HG02610 (cell line): ENCODE results near the gene PALD1.

Experiments used
- ATAC-seq: cut with Tn5 transposase; IDR thresholded peaks from one replicate; pipeline ENCODE4 v1.9.1; 2021; ENCODE audit warnings: mild to moderate bottlenecking, moderate library complexity; ENCODE audit not compliant: unreplicated experiment

PALD1 gene

DNA sequence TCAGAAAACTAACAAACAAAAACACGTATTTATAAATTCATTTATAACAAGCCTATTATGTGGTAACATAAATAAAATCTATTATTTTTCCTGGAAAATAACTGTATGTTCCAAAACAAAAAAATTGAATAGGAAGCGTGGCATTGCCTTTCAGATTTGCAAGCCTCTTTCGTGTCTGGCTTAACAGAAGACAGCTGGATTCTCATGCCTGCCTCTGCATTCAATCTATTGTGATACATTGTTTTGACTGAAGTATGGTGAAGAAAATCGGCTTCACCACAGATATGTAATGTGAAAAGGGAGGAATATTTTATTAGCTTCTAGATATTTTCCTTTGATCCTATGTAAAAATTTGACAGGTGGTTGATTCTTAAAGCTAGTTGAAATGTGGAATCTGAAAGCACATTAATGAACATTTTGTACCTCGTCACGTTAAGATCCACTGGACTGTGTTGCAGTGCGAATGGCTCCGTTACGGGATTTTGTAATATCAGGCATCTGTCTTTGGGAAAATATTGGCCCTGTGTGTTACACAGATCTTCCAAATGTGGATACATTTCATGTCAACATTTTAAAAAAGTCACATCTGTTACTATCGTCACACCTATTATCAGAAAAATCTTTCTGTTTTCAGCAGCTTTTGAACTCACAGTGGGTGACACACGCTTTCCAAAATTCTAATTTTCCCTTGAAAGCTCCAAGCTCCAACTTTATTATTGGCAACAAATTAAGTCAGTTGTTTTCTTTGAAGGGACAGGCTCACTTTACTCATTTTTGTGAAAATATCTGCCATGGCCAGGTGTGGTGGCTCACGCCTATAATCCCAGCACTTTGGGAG lies 26.2 kb downstream of the PALD1 start:
- ATAC-seq, result no peak

DNA sequence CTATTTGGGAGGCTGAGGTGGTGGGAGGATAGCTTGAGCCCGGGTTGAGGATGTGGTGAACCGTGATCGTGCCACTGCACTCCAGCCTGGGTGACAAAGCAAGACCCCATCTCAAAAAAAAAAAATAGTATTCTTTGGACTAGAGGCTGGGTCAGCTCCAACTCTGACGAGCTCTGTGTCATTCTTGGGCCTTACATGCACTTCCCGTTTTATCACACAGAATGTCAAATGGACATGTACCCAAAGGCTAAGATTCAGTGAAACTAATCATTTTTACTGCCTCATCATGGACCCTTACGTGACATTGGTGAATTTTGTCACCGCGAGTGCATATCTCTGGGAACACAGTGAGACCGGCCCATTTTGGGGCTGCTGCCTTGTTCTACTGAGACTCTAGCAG lies 27.3 kb downstream of the PALD1 start:
- ATAC-seq, result no peak

DNA sequence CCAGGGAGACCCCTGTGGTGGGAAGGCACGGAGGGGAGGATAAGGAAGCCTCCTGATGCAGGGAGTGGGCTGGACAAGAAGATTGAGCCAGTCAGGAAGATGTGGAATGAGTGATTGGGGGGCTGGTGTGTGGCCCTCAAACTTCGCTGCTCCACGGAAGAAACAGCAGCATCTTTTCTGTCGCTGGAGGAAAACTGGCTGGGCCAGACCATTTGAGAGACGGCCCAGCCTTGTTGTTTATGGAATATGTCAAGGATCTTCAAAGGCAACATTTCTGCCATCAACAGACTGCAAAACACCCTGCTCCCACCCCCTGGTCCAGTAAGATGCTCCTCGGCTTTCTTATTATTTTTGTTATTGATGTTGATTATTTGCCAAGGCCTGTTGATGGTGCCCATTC lies 29.4 kb downstream of the PALD1 start:
- ATAC-seq, result no peak

DNA sequence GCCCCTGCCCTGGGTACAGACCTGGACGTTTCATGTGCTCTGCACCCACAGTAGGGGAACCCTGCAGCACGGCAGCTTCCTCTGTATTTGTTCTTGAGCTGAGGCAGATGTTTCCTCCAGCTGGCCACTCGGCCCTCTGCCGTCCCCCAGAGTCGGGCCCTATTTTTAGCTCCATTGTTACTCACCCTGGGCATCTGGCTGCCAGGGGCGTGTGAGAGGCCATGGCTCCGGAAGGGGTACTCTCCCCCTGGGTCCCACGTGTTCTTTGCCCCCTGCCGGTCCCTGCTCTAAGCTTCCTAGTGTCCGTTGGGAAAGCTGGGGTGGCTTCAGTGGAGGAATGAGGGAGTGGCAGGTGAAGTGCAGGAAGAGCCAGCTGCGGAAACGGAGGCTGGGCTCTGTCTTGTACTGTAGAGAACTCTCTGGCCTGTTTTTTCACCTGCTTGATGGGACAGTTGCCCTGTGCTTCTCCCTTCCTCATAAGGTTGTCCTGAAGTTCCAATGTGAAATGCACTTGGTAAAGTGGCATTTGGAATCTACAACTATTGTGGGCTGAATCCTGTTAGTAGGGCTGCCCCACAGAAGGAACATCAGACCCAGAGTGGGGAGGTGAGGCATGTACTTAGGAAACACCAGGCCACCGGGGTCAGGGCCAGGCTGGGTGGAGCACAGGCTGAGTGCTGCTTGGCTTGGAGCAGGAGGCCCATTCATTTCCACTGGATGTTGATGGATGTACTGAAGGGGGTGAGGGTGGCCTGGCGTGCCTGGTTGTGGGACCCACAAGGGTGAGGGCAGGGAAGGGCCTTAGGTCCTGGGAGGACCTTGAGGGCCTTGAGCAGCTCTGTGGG lies 30.6 kb downstream of the PALD1 start:
- ATAC-seq, result no peak

DNA sequence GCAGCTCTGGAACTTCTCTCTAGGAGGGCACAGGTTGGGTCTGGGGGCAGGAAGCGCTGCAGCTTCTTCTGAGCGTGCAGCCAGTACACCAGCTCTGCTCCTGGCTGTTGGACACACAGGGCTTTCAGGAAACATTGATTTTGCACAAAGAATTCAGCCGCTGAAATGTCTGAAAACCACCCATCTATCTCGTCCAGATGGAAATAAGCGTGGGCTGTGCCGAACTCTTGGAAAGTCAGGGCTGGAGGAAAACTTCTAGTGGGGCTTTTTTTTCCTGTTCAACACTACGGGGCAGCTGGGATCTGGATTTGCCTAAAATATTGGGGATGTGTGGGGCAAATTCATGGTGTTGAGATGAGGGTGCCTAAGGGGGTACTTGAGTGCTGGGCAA lies 31.2 kb downstream of the PALD1 start:
- ATAC-seq, result no peak

DNA sequence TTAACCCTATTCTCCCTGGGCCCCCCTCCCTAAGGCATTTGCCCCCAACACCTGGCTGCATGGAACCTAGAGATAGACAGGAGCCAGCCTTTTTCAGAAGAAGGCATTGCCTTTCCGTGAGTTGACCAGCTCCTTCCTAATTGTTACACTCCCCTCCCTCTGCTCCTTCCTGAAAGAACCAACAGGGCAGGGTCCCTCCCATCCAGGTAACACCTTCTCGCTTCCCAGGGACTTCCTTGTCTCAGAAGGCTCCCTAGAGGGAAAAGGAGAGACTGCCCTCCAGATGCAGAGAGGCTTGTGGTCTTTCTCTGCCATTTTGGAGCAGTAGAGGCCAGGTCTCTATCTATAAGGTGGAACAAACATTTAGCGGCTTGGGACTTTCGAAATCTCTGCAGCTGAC lies 31.9 kb downstream of the PALD1 start:
- no peak for ATAC-seq

DNA sequence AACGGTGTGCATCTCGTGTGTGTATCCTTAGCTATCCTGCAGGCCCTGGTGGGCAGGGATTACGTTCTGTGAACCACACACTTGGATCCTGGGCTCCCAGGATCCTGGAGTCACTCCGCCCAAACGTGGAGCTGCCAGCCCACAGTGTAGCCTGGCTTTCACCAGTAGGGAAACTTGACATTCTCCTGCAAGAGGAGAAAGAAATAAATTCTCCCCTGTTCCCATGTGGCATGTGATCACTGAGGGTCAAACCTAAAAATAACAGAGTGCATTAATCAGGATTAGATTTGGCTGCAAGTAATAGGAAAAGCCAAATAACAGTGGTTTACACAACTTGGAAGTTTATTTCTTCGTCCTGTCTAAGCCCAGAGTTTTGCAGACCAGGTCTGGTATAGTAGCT lies 32.3 kb downstream of the PALD1 start:
- ATAC-seq, result no peak

DNA sequence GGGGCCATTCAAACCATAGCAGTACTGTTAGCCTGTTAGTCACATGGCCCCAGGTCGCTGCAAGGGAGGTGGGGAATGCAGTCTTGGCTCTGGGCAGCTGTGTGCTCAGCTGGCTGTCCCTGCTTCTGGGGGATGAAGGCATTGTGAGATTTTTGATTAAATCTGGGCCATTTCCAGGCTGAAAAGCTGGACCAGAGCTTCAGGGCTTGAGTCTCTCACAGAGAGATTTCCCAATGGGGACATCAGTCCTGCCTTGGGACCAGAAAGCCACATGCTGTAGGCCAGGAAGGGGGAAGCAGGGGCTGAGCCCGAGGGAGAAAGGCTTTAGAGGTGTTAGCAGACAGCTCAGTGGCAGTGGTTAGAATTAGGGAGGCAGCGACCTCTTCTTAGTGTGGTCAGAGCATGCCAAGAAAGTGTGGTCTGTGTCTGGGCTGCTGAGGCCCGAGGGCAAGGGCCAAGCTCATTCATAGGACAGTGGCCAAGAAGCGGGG lies 33.6 kb downstream of the PALD1 start:
- no peak for ATAC-seq

DNA sequence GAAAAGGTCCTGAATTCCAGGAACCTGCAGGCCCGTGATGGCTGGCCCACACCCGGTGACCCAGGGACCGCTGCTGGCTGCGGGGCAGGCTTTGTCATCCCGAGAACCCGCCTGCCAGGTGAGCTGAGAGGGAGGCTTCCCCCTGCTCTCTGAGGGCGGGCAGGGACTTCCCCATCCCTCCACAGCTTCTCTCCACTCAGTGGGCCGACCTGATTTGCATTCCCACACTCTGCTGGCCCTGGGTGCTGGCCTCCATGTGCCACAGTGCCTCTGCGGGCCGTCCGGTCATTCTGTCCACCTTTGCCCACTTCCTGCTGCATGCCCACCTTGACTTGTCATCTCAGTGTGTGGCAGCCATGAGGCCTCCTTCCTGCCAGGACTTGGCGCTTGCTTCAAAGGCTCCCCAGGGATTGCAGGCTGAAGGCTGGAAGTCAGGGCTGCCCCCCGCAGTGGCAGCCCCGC lies 35.3 kb downstream of the PALD1 start:
- peak; percentile 95 for ATAC-seq

DNA sequence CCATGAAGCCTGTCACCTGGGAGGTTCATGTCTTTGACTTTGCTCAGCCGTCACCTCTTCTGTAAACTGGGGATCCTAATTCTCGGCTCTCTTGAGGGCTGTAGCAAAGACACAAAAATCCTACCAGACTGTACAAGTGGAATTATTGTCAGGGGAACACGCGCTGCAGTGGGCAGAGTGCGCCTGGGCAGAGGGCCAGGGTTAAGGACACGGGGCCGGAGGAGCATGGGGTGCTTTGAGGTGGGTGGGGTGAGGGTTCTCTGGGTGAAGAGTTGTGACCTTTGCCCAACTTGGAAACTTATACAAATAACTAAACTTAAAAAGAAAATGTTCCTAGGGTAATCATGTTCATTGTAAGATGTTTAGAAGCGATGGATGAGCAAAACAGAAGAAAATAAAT lies 36.0 kb downstream of the PALD1 start:
- no peak for ATAC-seq

DNA sequence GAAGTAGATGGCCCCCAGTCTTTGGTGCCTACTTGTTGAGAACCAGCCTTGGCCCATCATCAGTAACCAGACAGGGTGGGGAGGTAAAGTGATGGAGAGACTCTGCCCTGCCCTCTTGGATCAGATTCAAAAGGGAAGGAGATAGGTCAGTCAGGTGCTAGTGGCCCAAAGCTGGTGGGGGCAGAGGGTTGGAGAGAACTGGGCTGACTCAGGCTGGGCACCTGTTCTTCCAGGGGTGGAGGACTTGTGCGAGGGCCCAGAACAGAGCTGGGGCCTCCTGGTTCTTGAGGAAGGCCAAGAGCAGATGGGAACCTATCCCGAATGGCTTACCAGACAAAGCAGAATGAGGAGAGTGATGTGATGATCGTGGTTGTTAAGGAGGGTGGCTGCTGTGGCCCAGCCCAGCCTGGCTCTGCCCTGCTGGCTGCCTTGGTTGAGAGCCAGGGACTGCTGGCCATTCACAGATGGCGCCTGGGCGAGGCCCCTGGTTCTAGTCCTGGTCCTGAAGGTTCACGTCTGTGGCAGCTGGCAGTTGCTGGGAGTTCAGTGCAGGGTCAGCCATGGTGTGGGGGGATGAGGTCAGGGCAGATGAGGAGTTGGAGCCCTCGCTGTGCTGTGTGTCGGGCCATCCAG lies 36.6 kb downstream of the PALD1 start:
- ATAC-seq, result no peak

DNA sequence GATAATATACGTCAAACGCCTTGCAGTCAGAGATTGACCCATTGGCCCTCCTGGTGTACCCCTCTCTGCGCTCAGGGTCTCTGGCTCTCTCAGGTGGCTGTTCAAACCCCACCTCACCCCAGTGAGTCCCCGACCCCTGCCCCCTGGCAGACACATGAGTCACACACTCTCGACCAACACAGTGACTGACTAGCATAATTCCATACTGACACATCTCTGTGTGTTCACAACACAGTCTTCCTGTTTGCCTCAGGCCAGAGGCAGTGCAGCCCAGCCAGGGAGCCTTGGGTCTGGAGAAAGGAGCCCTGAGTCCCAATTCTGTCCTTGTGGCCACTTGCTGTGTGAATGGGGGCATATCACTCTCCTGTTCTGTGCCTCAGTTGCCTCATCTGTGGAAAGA lies 40.1 kb downstream of the PALD1 start:
- ATAC-seq, result no peak

DNA sequence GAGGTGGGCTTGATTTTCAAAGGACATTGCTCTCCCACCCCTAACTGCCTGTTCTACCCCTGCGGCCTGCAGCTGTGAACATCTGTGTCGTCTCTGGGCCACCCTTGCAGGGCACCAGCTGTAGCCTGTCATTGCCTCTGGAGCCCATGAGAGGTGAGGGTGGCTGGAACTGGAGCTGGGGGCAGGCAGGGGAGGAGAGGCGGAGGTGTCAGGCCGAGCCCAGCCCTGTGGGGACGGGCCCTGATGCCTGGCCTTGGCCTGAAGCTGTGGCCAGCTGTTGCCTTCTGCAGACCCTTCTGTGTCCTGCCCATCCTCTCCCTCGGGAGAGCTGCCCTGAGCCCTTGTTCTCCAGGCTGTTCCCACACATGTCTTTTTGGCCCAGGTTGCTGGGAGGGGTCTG lies 44.5 kb downstream of the PALD1 start:
- ATAC-seq, result no peak

DNA sequence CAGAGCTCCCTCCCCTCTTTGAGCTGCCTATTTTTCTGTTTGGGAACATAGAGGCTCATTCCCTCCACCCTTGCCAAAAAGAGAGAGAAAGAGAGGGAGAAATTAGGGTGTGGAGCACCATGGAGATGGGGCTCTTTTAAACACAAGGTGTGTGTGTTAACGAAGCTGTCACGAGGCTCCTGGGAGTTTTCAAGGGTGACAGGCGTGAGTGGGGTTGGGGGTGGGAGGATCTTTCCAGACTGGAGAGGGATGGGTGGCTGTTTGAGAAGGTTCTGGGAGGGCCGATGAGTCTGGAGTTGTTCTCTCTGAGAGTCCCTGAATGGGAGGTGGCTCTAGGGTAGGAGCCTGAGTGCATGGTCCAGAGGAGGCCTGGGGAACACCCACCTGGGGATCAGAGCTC lies 45.0 kb downstream of the PALD1 start:
- no peak for ATAC-seq

DNA sequence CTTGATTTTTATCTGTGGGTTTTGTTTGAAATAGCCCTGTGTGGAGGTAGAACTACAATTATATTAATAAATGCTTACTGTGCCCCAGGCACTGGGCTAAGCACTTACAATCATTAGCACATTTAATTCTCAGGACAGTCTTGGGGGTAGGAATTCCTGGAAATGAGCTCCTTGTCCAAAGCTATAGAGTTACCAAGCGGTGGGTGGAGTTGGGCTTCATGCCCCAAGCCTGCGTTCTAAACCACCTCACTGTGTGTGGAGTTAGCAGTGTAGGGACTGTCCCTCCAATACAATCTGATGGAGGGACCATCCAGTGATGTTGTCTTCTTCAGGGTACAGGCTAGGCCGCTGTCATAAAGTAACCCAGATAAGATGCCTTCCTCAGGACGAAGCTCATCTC lies 49.7 kb downstream of the PALD1 start:
- ATAC-seq, result no peak

DNA sequence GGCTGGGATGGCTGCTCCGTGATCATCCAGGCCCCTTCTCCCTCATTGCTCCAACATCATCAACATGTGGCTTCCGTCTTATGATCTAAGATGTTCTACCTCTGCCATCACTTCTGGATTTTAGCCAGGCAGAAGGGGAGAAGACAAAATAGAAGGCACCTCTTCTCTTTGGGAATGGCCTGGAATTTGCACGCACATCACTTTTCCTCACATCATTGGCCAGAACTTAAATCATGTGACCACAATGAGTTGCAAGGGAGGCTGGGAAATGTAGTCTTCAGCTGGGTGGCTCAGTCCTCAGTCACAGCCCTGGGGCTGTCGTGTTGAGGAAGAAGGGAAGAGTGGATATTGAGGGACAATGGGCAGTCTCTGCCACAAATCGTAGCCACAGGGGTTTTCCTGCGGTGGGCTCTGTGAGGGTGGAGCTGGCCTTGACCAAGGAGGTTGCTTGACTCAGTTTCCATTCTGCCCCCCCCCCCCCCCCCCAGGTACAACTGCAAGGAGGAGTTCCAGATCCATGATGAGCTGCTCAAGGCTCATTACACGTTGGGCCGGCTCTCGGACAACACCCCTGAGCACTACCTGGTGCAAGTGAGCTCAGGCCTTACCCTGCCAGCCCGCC lies 50.3 kb downstream of the PALD1 start:
- ATAC-seq, result no peak

DNA sequence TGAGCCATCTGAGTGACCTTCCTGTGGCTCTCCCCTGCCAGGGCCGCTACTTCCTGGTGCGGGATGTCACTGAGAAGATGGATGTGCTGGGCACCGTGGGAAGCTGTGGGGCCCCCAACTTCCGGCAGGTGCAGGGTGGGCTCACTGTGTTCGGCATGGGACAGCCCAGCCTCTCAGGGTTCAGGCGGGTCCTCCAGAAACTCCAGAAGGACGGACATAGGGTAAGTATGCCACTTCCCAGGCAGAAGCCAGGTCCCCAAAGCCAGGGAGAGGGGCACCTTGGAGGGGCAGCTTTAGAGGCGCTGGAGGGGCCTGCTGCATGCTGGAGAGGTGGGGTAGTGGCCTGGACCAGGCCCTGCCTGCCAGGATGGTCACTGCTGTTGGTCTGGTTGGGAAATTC lies 51.3 kb downstream of the PALD1 start:
- no peak for ATAC-seq

DNA sequence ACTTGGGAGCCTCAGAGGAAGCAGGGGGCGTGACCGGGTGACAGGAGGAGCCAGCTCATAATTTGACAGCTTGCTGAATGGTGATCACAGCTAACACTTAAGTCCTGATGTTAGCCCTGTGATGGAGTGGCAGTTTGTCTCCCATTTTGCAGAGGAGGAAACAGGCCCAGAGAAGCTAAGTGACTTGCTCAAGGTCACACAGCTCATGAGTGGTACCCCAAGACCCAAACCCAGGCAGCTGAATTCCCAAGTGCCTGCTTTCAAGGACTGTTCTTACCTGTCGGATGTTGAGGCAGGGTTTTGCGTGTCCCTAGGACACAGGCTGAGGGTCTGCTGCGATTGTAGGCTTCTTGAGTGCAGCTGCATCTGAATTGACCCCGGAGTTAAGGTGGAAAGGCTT lies 51.7 kb downstream of the PALD1 start:
- ATAC-seq, result no peak

DNA sequence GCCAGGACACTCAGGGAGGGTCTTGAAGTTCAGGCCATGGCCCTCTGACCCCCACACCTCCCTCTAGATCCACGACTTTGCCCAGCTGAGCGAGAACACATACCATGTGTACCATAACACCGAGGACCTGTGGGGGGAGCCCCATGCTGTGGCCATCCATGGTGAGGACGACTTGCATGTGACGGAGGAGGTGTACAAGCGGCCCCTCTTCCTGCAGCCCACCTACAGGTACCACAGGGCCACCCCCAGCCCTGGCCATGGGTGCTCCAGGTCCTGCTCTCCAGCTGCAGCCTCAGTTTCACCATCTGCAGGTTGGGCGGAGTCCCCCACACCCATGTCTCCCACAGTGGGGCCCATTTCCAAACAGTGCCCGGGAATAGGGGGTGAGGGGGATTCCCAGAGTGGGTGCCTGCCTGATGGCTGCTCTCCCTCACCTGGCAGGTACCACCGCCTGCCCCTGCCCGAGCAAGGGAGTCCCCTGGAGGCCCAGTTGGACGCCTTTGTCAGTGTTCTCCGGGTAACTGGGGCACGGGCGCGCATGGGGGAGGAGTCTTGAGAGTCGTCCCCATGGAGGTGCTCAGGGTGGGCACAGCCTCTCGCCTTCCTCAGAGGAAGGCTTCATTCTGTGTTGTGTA lies 54.1 kb downstream of the PALD1 start:
- ATAC-seq, result no peak

DNA sequence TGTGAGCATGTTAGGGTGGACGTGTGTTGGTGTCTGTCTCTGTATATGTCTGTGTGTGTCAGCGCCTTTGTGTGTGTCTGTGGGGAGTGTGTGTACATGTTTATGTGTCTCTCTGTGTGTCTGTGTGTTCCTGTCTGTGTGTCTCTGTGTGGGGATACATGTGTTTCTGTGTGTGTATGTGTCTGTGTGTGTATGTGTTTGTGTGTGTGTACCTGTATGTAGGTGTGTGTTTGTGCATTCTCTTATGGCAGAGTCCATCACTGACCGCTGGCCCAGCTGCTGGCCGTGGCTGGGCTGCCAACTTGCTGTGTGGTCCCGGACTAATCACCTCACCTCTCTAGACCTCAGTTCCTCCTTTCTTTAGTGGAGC lies 54.6 kb downstream of the PALD1 start:
- ATAC-seq, result no peak

DNA sequence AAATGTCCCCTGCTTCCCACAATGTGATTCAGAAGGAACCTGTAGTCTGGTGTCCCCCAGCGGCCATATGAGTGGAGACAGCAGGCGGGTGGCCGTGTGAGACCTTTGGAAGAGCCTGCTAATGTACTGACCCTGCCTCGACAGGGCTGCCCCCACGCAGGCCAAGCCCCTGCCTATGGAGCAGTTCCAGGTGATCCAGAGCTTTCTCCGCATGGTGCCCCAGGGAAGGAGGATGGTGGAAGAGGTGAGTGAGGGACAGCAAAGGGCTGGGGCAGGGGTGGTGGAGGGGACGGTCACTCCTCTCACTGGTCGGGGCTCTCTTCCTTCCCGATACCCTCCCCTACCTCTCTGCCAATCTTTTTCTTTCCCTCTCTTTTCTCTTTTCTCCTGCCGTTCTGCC lies 55.7 kb downstream of the PALD1 start:
- no peak for ATAC-seq
